Fibroblast of skin of abdomen (primary cell): ENCODE data around the gene SCAMP4.
"Not testable (repeated sequence)": the region's sequence is repeated elsewhere in the genome, so short reads cannot be mapped to it uniquely, and the experiment has no call there.

Experiments
- DNase-seq: peaks from one replicate; pipeline ENCODE4 v3.0.0-alpha.2; 2013

Gene SCAMP4

DNA sequence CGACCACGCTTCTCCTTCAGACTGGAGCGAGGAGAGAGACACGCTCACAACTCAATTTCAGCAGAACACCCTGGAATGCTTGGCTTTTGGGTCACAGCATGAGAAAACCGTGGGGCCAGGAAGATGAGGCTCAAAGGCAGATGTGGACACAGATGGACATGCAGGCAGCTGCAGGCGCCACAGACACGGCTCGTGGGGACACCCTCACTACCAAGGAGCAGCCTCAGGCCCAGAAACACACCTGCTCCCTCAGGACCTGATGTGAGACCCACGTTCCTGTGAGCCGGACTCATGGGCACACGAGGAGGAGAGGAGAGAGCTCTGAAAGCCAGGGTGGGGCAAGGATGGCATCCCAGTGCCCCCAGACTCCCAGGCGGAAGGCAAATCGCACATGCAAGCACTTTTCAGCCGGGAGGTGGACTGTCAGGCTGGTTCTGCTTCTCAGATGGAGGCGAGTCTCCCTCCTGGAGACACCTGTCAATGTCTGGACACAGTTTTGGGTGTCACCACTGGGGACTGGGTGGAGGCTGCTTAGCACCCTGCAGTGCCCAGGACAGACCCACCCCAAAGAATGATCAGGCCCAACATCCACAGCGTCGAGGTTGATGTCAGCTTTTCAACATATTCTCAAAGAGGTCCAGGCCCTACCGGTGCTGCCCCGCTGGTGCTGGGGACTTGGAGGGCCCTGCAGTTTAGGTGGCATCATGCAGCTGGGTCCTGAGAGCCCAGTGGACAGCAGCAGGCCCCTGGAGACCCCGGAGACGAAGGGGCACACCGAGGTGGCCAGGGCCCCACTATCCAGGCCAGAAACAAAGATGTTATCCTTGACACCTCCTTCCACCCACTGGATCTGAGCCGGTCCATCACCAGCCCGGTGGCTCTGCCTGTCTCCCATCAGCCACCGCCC is 22.2 kb upstream of the SCAMP4 start:
- no peak for DNase-seq

DNA sequence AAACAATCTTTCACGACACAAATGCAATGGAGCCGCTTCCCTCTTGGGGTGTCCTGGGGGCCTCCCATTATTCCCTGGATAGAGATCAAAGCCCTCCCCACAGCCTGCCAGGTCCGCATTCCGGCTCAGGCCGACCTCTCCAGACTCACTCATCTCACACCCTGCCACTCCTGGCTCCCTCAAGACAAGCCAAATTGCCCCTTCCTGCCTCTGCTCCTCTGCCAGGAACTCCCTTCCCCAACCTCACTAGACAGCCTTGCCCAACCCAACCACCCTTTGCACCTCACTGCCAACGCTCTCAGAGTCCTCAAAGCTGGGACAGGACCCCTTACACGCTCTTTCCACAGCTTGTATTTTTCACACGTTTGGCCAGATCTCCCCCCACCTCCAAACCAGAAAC is 21.4 kb upstream of the SCAMP4 start:
- DNase-seq = no peak

GRCh38 chr19:1884291-1884718 is 20.9 kb upstream of the SCAMP4 start:
- DNase-seq = no peak

- no peak for DNase-seq
Measured at GRCh38 chr19:1884719-1885334, 20.4 kb upstream of the SCAMP4 start.

GRCh38 chr19:1885398-1886119 is 19.6 kb upstream of the SCAMP4 start, which contains the start of gene ABHD17A:
TSS of gene ABHD17A (minus strand) at chr19:1885496. CDS start at chr19:1881566, 3,930 bp downstream.
- DNase-seq = peak; percentile 93

DNA sequence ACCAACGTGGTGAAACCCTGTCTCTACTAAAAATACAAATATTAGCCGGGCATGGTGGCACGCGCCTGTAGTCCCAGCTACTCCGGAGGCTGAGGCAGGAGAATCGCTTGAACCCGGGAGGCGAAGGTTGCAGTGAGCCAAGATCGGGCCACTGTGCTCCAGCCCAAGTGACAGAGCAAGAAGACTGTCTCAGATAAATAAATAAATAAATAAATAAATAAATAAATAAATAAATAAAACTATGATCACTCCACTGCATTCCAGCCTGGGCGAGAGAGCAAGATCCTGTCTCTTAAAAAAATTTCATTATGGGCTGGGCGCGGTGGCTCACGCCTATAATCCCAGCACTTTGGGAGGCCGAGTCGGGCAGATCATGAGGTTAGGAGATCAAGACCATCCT is 18.8 kb upstream of the SCAMP4 start:
- DNase-seq = not testable (repeated sequence)

GRCh38 chr19:1888385-1888784 is 16.8 kb upstream of the SCAMP4 start:
- no peak for DNase-seq

GRCh38 chr19:1889907-1890306 is 15.3 kb upstream of the SCAMP4 start:
- DNase-seq = no peak

GRCh38 chr19:1893791-1894190 is 11.4 kb upstream of the SCAMP4 start:
- DNase-seq = no peak

DNA sequence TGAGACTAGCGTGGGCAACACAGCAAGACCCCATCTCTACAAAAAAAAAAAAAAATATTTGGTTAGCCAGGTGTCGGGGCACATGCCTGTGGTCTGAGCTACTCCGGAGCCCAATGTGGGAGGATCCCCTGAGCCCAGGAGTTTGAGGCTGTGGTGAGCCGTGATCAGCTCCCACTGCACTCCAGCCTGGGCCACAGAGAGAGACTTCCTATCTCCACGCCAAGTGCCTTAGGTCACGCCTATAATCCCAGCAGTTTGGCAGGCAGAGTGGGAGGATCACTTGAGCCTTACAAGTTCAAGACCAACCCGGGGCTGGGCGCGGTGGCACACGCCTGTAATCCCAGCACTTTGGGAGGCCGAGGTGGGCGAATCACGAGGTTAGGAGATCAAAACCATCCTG is 8.7 kb upstream of the SCAMP4 start:
- DNase-seq = no peak

GRCh38 chr19:1901940-1902404 is 3.2 kb upstream of the SCAMP4 start:
- no peak for DNase-seq

DNA sequence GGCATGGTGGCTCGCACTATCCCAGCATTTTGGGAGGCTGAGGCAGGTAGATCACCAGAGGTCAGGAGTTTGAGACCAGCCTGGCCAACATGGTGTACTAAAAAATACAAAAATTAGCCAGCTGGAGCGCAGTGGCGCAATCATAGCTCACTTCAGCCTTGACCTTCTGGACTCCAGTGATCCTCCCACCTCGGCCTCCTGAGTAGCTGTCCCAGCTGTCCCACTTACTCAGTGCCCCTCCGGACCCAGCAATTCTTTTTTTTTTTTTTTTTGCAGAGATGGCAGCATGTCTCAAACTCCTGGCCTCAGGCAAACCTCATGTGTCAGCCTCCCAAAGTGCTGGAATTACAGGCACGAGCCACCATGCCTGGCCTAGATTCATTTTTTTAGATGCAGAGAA is 2.3 kb upstream of the SCAMP4 start:
- DNase-seq = no peak

DNA sequence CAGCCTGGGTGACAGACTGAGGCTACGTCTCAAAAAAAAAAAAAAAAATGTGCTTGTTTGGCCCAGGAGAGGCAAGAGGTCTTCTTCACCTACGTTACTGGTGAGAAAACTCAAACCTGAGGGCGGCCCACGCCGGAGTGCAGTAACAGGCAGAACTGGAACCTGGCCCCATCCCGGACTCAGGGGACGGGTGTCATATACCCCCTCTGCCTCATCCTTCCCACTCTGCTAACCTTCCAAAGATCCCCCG is 414 bp upstream of the SCAMP4 start:
- no peak for DNase-seq

- DNase-seq = no peak
Measured at GRCh38 chr19:1905863-1906375, 720 bp downstream of the SCAMP4 start.

DNA sequence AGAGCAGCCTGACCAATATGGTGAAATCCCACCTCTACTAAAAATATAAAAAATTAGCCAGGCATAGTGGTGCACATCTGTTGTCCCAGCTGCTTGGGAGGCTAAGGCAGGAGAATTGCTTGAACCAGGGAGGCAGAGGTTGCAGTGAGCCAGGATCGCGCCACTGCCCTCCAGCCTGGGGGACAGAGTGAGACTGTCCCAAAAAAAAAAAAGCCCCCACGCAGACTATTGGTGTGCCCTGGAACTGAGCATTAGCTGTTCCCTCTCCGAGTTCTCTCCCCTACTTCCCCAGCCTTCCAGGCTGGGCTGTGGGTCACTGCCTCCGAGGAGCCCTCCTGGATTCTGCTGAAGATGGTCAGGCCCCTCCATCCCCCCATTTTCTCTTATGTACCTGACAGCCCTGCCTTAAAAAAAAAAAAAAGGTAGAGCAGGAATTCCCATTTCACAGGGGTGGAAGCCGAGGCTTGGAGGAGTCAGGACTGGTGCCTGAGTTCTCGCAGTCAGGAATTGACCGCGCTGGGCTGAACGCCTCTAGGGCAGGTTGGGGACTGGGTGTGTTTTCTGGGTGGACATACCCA is 1.9 kb downstream of the SCAMP4 start:
- DNase-seq = no peak

GRCh38 chr19:1907563-1908363 is 2.6 kb downstream of the SCAMP4 start:
- no peak for DNase-seq

GRCh38 chr19:1908364-1908678 is 3.1 kb downstream of the SCAMP4 start:
- no peak for DNase-seq

DNA sequence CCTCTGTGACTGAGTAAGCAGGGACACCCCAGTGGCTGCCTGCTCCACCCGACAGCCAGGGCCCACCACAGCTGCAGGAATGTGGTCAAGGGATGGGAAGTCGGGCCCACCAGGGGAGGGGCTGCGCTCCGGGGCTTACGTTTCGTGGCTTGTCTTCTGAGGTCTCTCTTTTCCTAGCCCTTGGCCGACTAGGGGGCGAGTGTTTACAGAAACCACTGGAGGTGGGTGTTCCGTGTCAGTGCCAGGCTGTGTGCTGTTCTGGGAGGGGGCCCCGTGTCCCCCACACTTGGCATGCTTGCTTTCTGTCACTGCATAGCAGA is 4.5 kb downstream of the SCAMP4 start:
- DNase-seq = no peak

GRCh38 chr19:1910177-1910576 is 5.0 kb downstream of the SCAMP4 start:
- DNase-seq = peak; percentile 17

- no peak for DNase-seq
Measured at GRCh38 chr19:1911098-1911497, 5.9 kb downstream of the SCAMP4 start.

- no peak for DNase-seq
Measured at GRCh38 chr19:1911995-1912394, 6.8 kb downstream of the SCAMP4 start.

GRCh38 chr19:1912760-1913505 is 7.7 kb downstream of the SCAMP4 start:
- no peak for DNase-seq
